ENCODE data around the gene MAP3K12. TPM values are rescaled to one million over a fixed set of nuclear protein-coding genes. Genes with fewer than 3 reads are reported as not detected.

MAP3K12 gene
- polyA plus RNA-seq, 3 donors, result 1.7 to 31.4 (median 2.0) TPM

- WGBS (ENCODE audit: insufficient coverage), result 0% methylated on average over 63 of the region's 74 CpGs
- H3K9me3 Mint-ChIP-seq, result no peaks in the 10 kb centered on the region
Observed at GRCh38 chr12:53500776-53501614, 1.7 kb upstream of the MAP3K12 start, which contains the start of gene TARBP2. TARBP2 (plus strand) TSS chr12:53501283; CDS start chr12:53501409, 126 bp downstream.

More at GRCh38 chr12:53500776-53501614, 1.7 kb upstream of the MAP3K12 start, which contains the start of gene TARBP2:
- Histone ChIP-seq H2AFZ (ENCODE audit: insufficient read depth, low read depth, low read length, poor library complexity, severe bottlenecking) (peak within 1 kb of the TSS; percentile 91), H4K20me1 (ENCODE audit: insufficient read depth, low read length) (no peaks in the 10 kb centered on the region), H3K4me3 (replicated peaks in 1 of 3; ENCODE audit: low read depth in 2 of 3, low read length in 3 of 3) (peak within 1 kb of the TSS; percentile 74 to 83 (median 81)), H3K9ac (ENCODE audit: insufficient read depth, low read length, poor library complexity, severe bottlenecking) (peak within 1 kb of the TSS; percentile 88), H3K79me2 (ENCODE audit: insufficient read depth, low read length) (peaks cover 24% of the 10 kb centered on the region), H3K36me3 (replicated peaks in 1 of 2; ENCODE audit: control insufficient read depth in 1 of 2, insufficient read depth in 2 of 2, low read length in 2 of 2) (peaks cover 15 to 27% of the 10 kb centered on the region in 2 donors), H3K4me2 (replicated peaks; ENCODE audit: extremely low read depth, low read length, poor library complexity, severe bottlenecking) (peak within 1 kb of the TSS; percentile 97), H3K27ac (ENCODE audit: low read depth in 1 of 2, low read length in 2 of 2) (peak within 1 kb of the TSS; percentile 99), H3K27me3 (ENCODE audit: control insufficient read depth in 2 of 2, insufficient read depth in 2 of 2, low read length in 2 of 2) (no peaks in the 10 kb centered on the region), H3K4me1 (ENCODE audit: control insufficient read depth in 1 of 2, insufficient read depth in 2 of 2, low read length in 2 of 2) (peaks cover 42 to 46% of the 10 kb centered on the region in 2 donors), H3K9me3 (replicated peaks in 1 of 2; ENCODE audit: control insufficient read depth in 1 of 2, insufficient read depth in 1 of 2, low read length in 2 of 2) (no peaks in the 10 kb centered on the region)
- Mint-ChIP-seq H3K27ac (peak within 1 kb of the TSS; percentile 97 to 99 (median 99)), H3K4me1 (peaks cover 47% of the 10 kb centered on the region), H3K27me3 (ENCODE audit: low read depth in 3 of 3) (peaks cover 0 to 6% (median 0%) of the 10 kb centered on the region in 3 donors), H3K36me3 (peaks cover 18 to 28% of the 10 kb centered on the region in 2 donors), H3K4me3 (peak within 1 kb of the TSS; percentile 88 to 100)
- no peak for TF ChIP-seq CTCF (IDR thresholded peaks at IDR 0.05)
- intact Hi-C loops (cut with micrococcal nuclease), result loop anchor here (1.0 to 10.0 kb wide), 5 partner anchors 49 to 286 kb away; partner anchors contain the start of genes PCBP2 (in 2 of the 2) and AAAS (in 1 of the 2)
- DNase-seq, result peak; percentile 99
